MM.1S (cell line): ENCODE results near the gene AMPD2.

Experiments
- EZH2 ChIP-seq: fragments of 300-600 bp; sonication (generic); optimal IDR thresholded peaks from 2 replicates; pipeline ENCODE3; 2017; ENCODE audit warnings: low read depth, mild to moderate bottlenecking, antibody characterized with exemption, low read length, mixed read lengths
- TF ChIP-seq, protein P1 (sequence below): fragments of 300-600 bp; sonication (generic); IDR thresholded peaks from 2 replicates; pipeline ENCODE4 v1.5.1; 2016; ENCODE audit warnings: antibody characterized with exemption, low read length, mixed read lengths

GRCh38 chr1:109657970-109658369, 38.3 kb downstream of the AMPD2 start:
- TF ChIP-seq, protein P1, sequence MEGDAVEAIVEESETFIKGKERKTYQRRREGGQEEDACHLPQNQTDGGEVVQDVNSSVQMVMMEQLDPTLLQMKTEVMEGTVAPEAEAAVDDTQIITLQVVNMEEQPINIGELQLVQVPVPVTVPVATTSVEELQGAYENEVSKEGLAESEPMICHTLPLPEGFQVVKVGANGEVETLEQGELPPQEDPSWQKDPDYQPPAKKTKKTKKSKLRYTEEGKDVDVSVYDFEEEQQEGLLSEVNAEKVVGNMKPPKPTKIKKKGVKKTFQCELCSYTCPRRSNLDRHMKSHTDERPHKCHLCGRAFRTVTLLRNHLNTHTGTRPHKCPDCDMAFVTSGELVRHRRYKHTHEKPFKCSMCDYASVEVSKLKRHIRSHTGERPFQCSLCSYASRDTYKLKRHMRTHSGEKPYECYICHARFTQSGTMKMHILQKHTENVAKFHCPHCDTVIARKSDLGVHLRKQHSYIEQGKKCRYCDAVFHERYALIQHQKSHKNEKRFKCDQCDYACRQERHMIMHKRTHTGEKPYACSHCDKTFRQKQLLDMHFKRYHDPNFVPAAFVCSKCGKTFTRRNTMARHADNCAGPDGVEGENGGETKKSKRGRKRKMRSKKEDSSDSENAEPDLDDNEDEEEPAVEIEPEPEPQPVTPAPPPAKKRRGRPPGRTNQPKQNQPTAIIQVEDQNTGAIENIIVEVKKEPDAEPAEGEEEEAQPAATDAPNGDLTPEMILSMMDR = no peak
- TF ChIP-seq EZH2 = no peak
